Activated CD4-positive, alpha-beta T cell treated with anti-CD3 and anti-CD28 coated beads for 36 hours (primary cell): ENCODE results near the gene ATG5. TPM values are rescaled to one million over a fixed set of nuclear protein-coding genes. Genes with fewer than 3 reads are reported as not detected.

Experiments used
- ATAC-seq: fragments of 200-7000 bp; cut with Tn5 transposase; one replicate; pipeline ENCODE4 v1.10.0; 2021; ENCODE audit warnings: mild to moderate bottlenecking, moderate library complexity
- CTCF ChIA-PET: fragments of 350-600 bp; sonication (Branson Sonifier 250); formaldehyde crosslinking; loops from one replicate; lab custom pipeline; 2021; ENCODE audit warnings: antibody characterized with exemption; lab: Charles Lee
- POLR2A ChIA-PET: fragments of 350-600 bp; sonication (Branson Sonifier 250); formaldehyde crosslinking; loops from one replicate; lab custom pipeline; 2021; ENCODE audit warnings: antibody characterized with exemption, inconsistent platforms; lab: Charles Lee
- DNase-seq: peaks from one replicate; pipeline ENCODE4 v3.0.0-alpha.2; 2020
- H3K27ac Mint-ChIP-seq: one replicate; pipeline ENCODE4 v1.8.0; 2021; ENCODE audit warnings: mixed read lengths
- H3K27me3 Mint-ChIP-seq: one replicate; pipeline ENCODE4 v1.8.0; 2021; ENCODE audit warnings: mixed read lengths
- H3K36me3 Mint-ChIP-seq: one replicate; pipeline ENCODE4 v1.8.0; 2021; ENCODE audit warnings: low read depth, mixed read lengths
- H3K4me1 Mint-ChIP-seq: one replicate; pipeline ENCODE4 v1.8.0; 2021; ENCODE audit warnings: mixed read lengths
- H3K4me3 Mint-ChIP-seq: one replicate; pipeline ENCODE4 v1.8.0; 2021; ENCODE audit warnings: mild to moderate bottlenecking, moderate library complexity, mixed read lengths
- H3K9me3 Mint-ChIP-seq: one replicate; pipeline ENCODE4 v1.8.0; 2021; ENCODE audit warnings: low read depth, mixed read lengths
- intact Hi-C, 2 experiments: fragments of 100-400 bp; cut with DNase I in 1 of 2; cut with micrococcal nuclease in 1 of 2; formaldehyde crosslinking; loops; one replicate each; pipeline versions ENCODE4 v1.14.2 to v1.15.1; 2022 to 2024; cut with DNase I, micrococcal nuclease
- total RNA-seq, 2 experiments: library from RNA; stranded (reverse); gene quantifications; one replicate each; pipeline ENCODE4 v1.2.3, GENCODE V29; 2021

The ATG5 gene
- total RNA-seq, 2 experiments from 2014 or later, result 27.2 to 31.6 TPM

- Mint-ChIP-seq H3K27ac (no peak overlapping the region), H3K27me3 (no peaks in the 10 kb centered on the region), H3K9me3 (no peaks in the 10 kb centered on the region), H3K36me3 (peaks cover 26% of the 10 kb centered on the region), H3K4me1 (peaks cover 29% of the 10 kb centered on the region), H3K4me3 (no peak overlapping the region)
- ChIA-PET CTCF (interaction anchor here (0.9 to 1.6 kb wide), 7 partner anchors 9 to 878 kb away, joined by 3 to 5 read pairs (median 3); no protein-coding TSS in a partner anchor), POLR2A (no interaction called here)
- ATAC-seq, result no peak
- intact Hi-C loops, result no loop called here
- DNase-seq, result no peak
Observed at GRCh38 chr6:106309766-106310373, 15.7 kb downstream of the ATG5 start.

GRCh38 chr6:106308985-106309384 lies 16.6 kb downstream of the ATG5 start:
- Mint-ChIP-seq H3K27ac (no peak overlapping the region), H3K4me1 (peaks cover 32% of the 10 kb centered on the region), H3K9me3 (no peaks in the 10 kb centered on the region), H3K4me3 (no peak overlapping the region), H3K36me3 (peaks cover 27% of the 10 kb centered on the region), H3K27me3 (no peaks in the 10 kb centered on the region)
- intact Hi-C loops, result no loop called here
- DNase-seq (no peak), ATAC-seq (no peak)
- POLR2A ChIA-PET, result no interaction called here
- CTCF ChIA-PET, result interaction anchor here (0.7 to 1.6 kb wide), 9 partner anchors 8 to 877 kb away, joined by 3 to 5 read pairs (median 3); no protein-coding TSS in a partner anchor

- Mint-ChIP-seq H3K4me1 (peaks cover 10% of the 10 kb centered on the region), H3K27me3 (no peaks in the 10 kb centered on the region), H3K27ac (no peak overlapping the region), H3K36me3 (peaks cover 7% of the 10 kb centered on the region), H3K4me3 (no peak overlapping the region), H3K9me3 (no peaks in the 10 kb centered on the region)
- ChIA-PET CTCF (interaction anchor here (0.7 to 1.1 kb wide), 2 partner anchors 17 to 203 kb away, joined by 3 read pairs; no protein-coding TSS in a partner anchor), POLR2A (interaction anchor here (0.6 kb wide), 1 partner anchor 18 kb away, joined by 3 read pairs; no protein-coding TSS in a partner anchor)
- no peak for DNase-seq
- no peak for ATAC-seq
- intact Hi-C loops, result no loop called here
Observed at GRCh38 chr6:106305740-106306139, 19.8 kb downstream of the ATG5 start.

GRCh38 chr6:106300944-106301343 lies 24.6 kb downstream of the ATG5 start:
- CTCF ChIA-PET, result interaction anchor here (0.5 to 2.6 kb wide), 16 partner anchors 9 to 1286 kb away, joined by 3 to 12 read pairs (median 3); partner anchors contain the start of gene ATG5
- Mint-ChIP-seq H3K27me3 (no peaks in the 10 kb centered on the region), H3K4me3 (no peak overlapping the region), H3K27ac (no peak overlapping the region), H3K4me1 (peaks cover 7% of the 10 kb centered on the region), H3K36me3 (peaks cover 2% of the 10 kb centered on the region), H3K9me3 (no peaks in the 10 kb centered on the region)
- POLR2A ChIA-PET, result no interaction called here
- DNase-seq (no peak), ATAC-seq (no peak)
- intact Hi-C loops, result loop anchor here (1.0 to 5.0 kb wide), 6 partner anchors 204 to 870 kb away; partner anchors contain the start of gene PRDM1 (in 1 of the 2)

GRCh38 chr6:106300020-106300780 lies 25.4 kb downstream of the ATG5 start:
- H3K36me3 Mint-ChIP-seq, result peaks cover 2% of the 10 kb centered on the region
- intact Hi-C loops, result loop anchor here (2.0 to 5.0 kb wide), 5 partner anchors 203 to 869 kb away; partner anchors contain the start of gene PRDM1 (in 1 of the 2)
- ATAC-seq (no peak), DNase-seq (no peak)
- peaks cover 7% of the 10 kb centered on the region for H3K4me1 Mint-ChIP-seq
- H3K27ac Mint-ChIP-seq, result no peak overlapping the region
- ChIA-PET CTCF (interaction anchor here (0.6 to 2.6 kb wide), 8 partner anchors 10 to 1287 kb away, joined by 3 to 12 read pairs (median 4); partner anchors contain the start of gene ATG5), POLR2A (no interaction called here)
- H3K4me3 Mint-ChIP-seq, result no peak overlapping the region
- H3K27me3 Mint-ChIP-seq, result no peaks in the 10 kb centered on the region
- no peaks in the 10 kb centered on the region for H3K9me3 Mint-ChIP-seq

GRCh38 chr6:106293116-106293515 lies 32.4 kb downstream of the ATG5 start:
- DNase-seq (no peak), ATAC-seq (no peak)
- Mint-ChIP-seq H3K27ac (no peak overlapping the region), H3K9me3 (no peaks in the 10 kb centered on the region), H3K27me3 (no peaks in the 10 kb centered on the region), H3K4me1 (peaks cover 10% of the 10 kb centered on the region), H3K4me3 (no peak overlapping the region), H3K36me3 (peaks cover 20% of the 10 kb centered on the region)
- POLR2A ChIA-PET, result no interaction called here
- intact Hi-C loops, result no loop called here
- CTCF ChIA-PET, result interaction anchor here (0.6 to 1.6 kb wide), 3 partner anchors 9 to 880 kb away, joined by 3 read pairs; no protein-coding TSS in a partner anchor

GRCh38 chr6:106290954-106291353 lies 34.6 kb downstream of the ATG5 start:
- no peak for ATAC-seq
- H3K27me3 Mint-ChIP-seq, result no peaks in the 10 kb centered on the region
- no peak for DNase-seq
- peaks cover 26% of the 10 kb centered on the region for H3K36me3 Mint-ChIP-seq
- ChIA-PET CTCF (interaction anchor here (1.8 kb wide), 1 partner anchor 12 kb away, joined by 7 read pairs; no protein-coding TSS in a partner anchor), POLR2A (no interaction called here)
- H3K9me3 Mint-ChIP-seq, result no peaks in the 10 kb centered on the region
- peaks cover 12% of the 10 kb centered on the region for H3K4me1 Mint-ChIP-seq
- intact Hi-C loops, result no loop called here
- H3K4me3 Mint-ChIP-seq, result no peak overlapping the region
- H3K27ac Mint-ChIP-seq, result no peak overlapping the region

- ATAC-seq, result no peak
- peaks cover 27% of the 10 kb centered on the region for H3K36me3 Mint-ChIP-seq
- POLR2A ChIA-PET, result interaction anchor here (1.0 kb wide), 1 partner anchor 36 kb away, joined by 3 read pairs; the partner anchor contains the start of gene ATG5
- intact Hi-C loops, result no loop called here
- no peak for DNase-seq
- CTCF ChIA-PET, result interaction anchor here (0.9 to 1.0 kb wide), 2 partner anchors 20 to 38 kb away, joined by 3 read pairs; no protein-coding TSS in a partner anchor
- H3K4me3 Mint-ChIP-seq, result no peak overlapping the region
- H3K4me1 Mint-ChIP-seq, result peaks cover 14% of the 10 kb centered on the region
- no peak overlapping the region for H3K27ac Mint-ChIP-seq
- no peaks in the 10 kb centered on the region for H3K27me3 Mint-ChIP-seq
- H3K9me3 Mint-ChIP-seq, result no peaks in the 10 kb centered on the region
Observed at GRCh38 chr6:106290032-106290431, 35.5 kb downstream of the ATG5 start.

GRCh38 chr6:106287215-106287614 lies 38.3 kb downstream of the ATG5 start:
- POLR2A ChIA-PET, result no interaction called here
- ATAC-seq, result no peak
- CTCF ChIA-PET, result interaction anchor here (0.8 to 1.3 kb wide), 6 partner anchors 9 to 52 kb away, joined by 3 to 4 read pairs (median 3); no protein-coding TSS in a partner anchor

GRCh38 chr6:106286746-106287145 lies 38.8 kb downstream of the ATG5 start:
- POLR2A ChIA-PET, result no interaction called here
- H3K27me3 Mint-ChIP-seq, result no peaks in the 10 kb centered on the region

More at GRCh38 chr6:106287215-106287614, 38.3 kb downstream of the ATG5 start:
- H3K4me3 Mint-ChIP-seq, result no peak overlapping the region
- peaks cover 21% of the 10 kb centered on the region for H3K36me3 Mint-ChIP-seq
- no peaks in the 10 kb centered on the region for H3K27me3 Mint-ChIP-seq
- H3K4me1 Mint-ChIP-seq, result peaks cover 14% of the 10 kb centered on the region
- no peak overlapping the region for H3K27ac Mint-ChIP-seq
- intact Hi-C loops, result no loop called here
- DNase-seq, result no peak
- no peaks in the 10 kb centered on the region for H3K9me3 Mint-ChIP-seq

GRCh38 chr6:106283481-106283880 lies 42.1 kb downstream of the ATG5 start:
- CTCF ChIA-PET, result no interaction called here
- Mint-ChIP-seq H3K4me3 (no peak overlapping the region), H3K4me1 (peaks cover 29% of the 10 kb centered on the region), H3K27ac (no peak overlapping the region), H3K9me3 (no peaks in the 10 kb centered on the region), H3K36me3 (peaks cover 19% of the 10 kb centered on the region), H3K27me3 (no peaks in the 10 kb centered on the region)
- no peak for DNase-seq
- intact Hi-C loops, result loop anchor here in 1 of 2 experiments (5.0 kb wide), 1 partner anchor 36 kb away; no protein-coding TSS in a partner anchor
- ATAC-seq, result no peak
- POLR2A ChIA-PET, result no interaction called here

More at GRCh38 chr6:106286746-106287145, 38.8 kb downstream of the ATG5 start:
- Mint-ChIP-seq H3K9me3 (no peaks in the 10 kb centered on the region), H3K4me1 (peaks cover 18% of the 10 kb centered on the region), H3K36me3 (peaks cover 17% of the 10 kb centered on the region), H3K4me3 (no peak overlapping the region), H3K27ac (no peak overlapping the region)
- CTCF ChIA-PET, result interaction anchor here (0.8 to 1.2 kb wide), 5 partner anchors 9 to 53 kb away, joined by 3 to 4 read pairs (median 3); no protein-coding TSS in a partner anchor
- ATAC-seq, result no peak
- no peak for DNase-seq
- intact Hi-C loops, result no loop called here
